ENCODE data around the gene ABLIM2. TPM values are rescaled to one million over a fixed set of nuclear protein-coding genes. Genes with fewer than 3 reads are reported as not detected.

The ABLIM2 gene
- total and polyA plus RNA-seq, 2 of the 8 experiments (the other 6 are each of a cell fraction or from before 2014, with no cell fraction given), result 2.8 to 3.0 TPM

DNA sequence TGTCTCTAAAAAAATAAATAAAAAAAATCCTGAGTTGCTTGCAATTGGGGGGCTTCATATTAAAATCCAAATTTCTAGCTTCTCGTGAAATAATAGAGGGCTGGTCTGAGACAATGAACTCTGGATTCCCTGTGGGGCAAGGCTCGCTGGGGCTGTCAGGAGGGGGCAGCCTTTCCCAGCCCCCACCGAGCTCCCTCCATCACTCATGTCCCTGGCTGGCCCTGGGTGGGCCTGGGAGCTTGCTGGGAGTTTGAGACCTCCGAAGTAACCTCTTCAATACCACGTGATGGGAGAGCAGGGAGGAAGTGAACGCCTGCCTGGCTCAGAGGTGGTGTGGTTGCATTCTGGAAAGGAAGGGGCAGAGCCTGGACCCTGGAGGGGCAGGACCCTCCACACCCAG lies 164.9 kb downstream of the ABLIM2 start:
- Histone ChIP-seq H3K9me3 (ENCODE audit: insufficient read depth in 2 of 2, low read depth in 1 of 2, low read length in 1 of 2) (no peaks in the 10 kb centered on the region; a peak in 1 of 4 replicates), H2BK15ac (ENCODE audit: low read length) (no peak overlapping the region), H2BK20ac (ENCODE audit: low read length) (no peak overlapping the region), H2AFZ (ENCODE audit: low read length) (no peak overlapping the region), H4K5ac (ENCODE audit: insufficient read length, low read depth, low read length) (no peak overlapping the region), H2BK12ac (ENCODE audit: low read depth, low read length) (no peak overlapping the region), H2BK120ac (replicated peaks; ENCODE audit: low read depth, low read length) (no peak overlapping the region), H3K79me1 (ENCODE audit: low read depth, low read length) (no peaks in the 10 kb centered on the region; the same call in 1 of the 2 replicates), H4K91ac (replicated peaks; ENCODE audit: insufficient read length, low read length) (peak overlapping the region; percentile 42), H2AK5ac (ENCODE audit: low read depth, low read length) (no peak overlapping the region), H3K36me3 (ENCODE audit: control insufficient read depth in 2 of 4, insufficient read depth in 4 of 4, low read length in 3 of 4) (no peaks in the 10 kb centered on the region; a peak in 1 of 8 replicates), H3K27ac (ENCODE audit: low read depth, low read length) (no peak overlapping the region), H3K18ac (ENCODE audit: extremely low read depth, low read length) (no peak overlapping the region; the same call in 1 of the 2 replicates), H3K14ac (ENCODE audit: insufficient read length) (no peak overlapping the region), H4K20me1 (replicated peaks in 1 of 2; ENCODE audit: control insufficient read depth in 1 of 2, insufficient read depth in 2 of 2, low read length in 2 of 2) (no peaks in the 10 kb centered on the region), H3K9ac (replicated peaks in 1 of 4; ENCODE audit: extremely low read depth in 1 of 4, low read depth in 3 of 4, low read length in 3 of 4) (no peak overlapping the region), H3K79me2 (ENCODE audit: control insufficient read depth in 1 of 2, insufficient read depth in 2 of 2, low read length in 2 of 2) (no peaks in the 10 kb centered on the region), H4K8ac (ENCODE audit: extremely low read depth, insufficient read depth, low read length) (no peak overlapping the region), H3K56ac (replicated peaks; ENCODE audit: insufficient read length, low read depth, low read length) (no peak overlapping the region), H3K4me1 (replicated peaks in 1 of 4; ENCODE audit: control insufficient read depth in 3 of 4, insufficient read depth in 4 of 4, low read length in 3 of 4) (peaks cover 0 to 5% (median 0%) of the 10 kb centered on the region in 4 experiments; a peak in 2 of 7 replicates), H2BK5ac (ENCODE audit: low read depth, low read length) (no peak overlapping the region), H3K23me2 (ENCODE audit: low read depth, low read length) (no peaks in the 10 kb centered on the region), H3K4ac (replicated peaks; ENCODE audit: insufficient read length, low read depth, low read length) (no peak overlapping the region), H3K4me2 (ENCODE audit: insufficient read depth in 1 of 2, low read depth in 2 of 2, low read length in 2 of 2) (no peak overlapping the region), H3K27me3 (replicated peaks in 1 of 4; ENCODE audit: control insufficient read depth in 3 of 4, extremely low read depth in 1 of 4, insufficient read depth in 3 of 4, low read length in 3 of 4) (no peaks in the 10 kb centered on the region), H3K23ac (ENCODE audit: insufficient read length) (no peak overlapping the region), H3K4me3 (ENCODE audit: extremely low read depth in 1 of 4, insufficient read depth in 2 of 4, low read depth in 3 of 4, low read length in 4 of 4) (no peak overlapping the region)
- ChIA-PET POLR2A (ENCODE audit: partially characterized antibody) (no interaction called here), CTCF (ENCODE audit: partially characterized antibody) (interaction anchor here (0.6 to 9.7 kb wide), 5 partner anchors 116 to 224 kb away, joined by 3 to 180 read pairs (median 3); no protein-coding TSS in a partner anchor)
- WGBS, 2 experiments (ENCODE audit: extremely low coverage in 1 of 2, insufficient coverage in 1 of 2, insufficient read length in 1 of 2, insufficient replicate concordance in 2 of 2, low coverage in 1 of 2, low lambda C conversion rate in 2 of 2, missing lambda C conversion rate in 1 of 2), result 97% methylated on average over 5 of the region's 6 CpGs; no CpG with 5 or more reads in 1 of the 2 experiments
- no peak for FAIRE-seq
- TF ChIP-seq BRCA1 (IDR thresholded peaks at IDR 0.05; ENCODE audit: low read depth, low read length) (no peak), ZNF274 (IDR thresholded peaks at IDR 0.05; ENCODE audit: borderline replicate concordance, extremely low read depth, low read length) (no peak), SAP30 (IDR thresholded peaks at IDR 0.05; ENCODE audit: insufficient read depth, insufficient replicate concordance, low read length) (no peak), HDAC2 (IDR thresholded peaks at IDR 0.05; ENCODE audit: borderline replicate concordance in 1 of 2, low read depth in 2 of 2, low read length in 2 of 2) (no peak), ASH2L (IDR thresholded peaks at IDR 0.05; ENCODE audit: low read length) (no peak), CBX8 (IDR thresholded peaks at IDR 0.05; ENCODE audit: borderline replicate concordance, low read depth, low read length) (no peak), EZH2 (IDR thresholded peaks at IDR 0.05; ENCODE audit: low read depth, low read length, severe bottlenecking) (no peak), KDM4A (IDR thresholded peaks at IDR 0.05; ENCODE audit: low read depth, low read length, severe bottlenecking) (no peak), CHD2 (IDR thresholded peaks at IDR 0.05; ENCODE audit: low read length) (no peak), POU5F1 (IDR thresholded peaks at IDR 0.05; ENCODE audit: low read depth, low read length) (no peak), GTF2F1 (IDR thresholded peaks at IDR 0.05; ENCODE audit: borderline replicate concordance, low read depth, low read length) (no peak)
- DNase-seq (ENCODE audit: low read depth in 1 of 2, low spot score in 2 of 2), result no peak

All from H1 (cell line).